Measurements from ENCODE around the gene CHCHD3. TPM values are rescaled to one million over a fixed set of nuclear protein-coding genes. Genes with fewer than 3 reads are reported as not detected.

The CHCHD3 gene
- total RNA-seq, 1 donor from 2014 or later, result 90.8 TPM

DNA sequence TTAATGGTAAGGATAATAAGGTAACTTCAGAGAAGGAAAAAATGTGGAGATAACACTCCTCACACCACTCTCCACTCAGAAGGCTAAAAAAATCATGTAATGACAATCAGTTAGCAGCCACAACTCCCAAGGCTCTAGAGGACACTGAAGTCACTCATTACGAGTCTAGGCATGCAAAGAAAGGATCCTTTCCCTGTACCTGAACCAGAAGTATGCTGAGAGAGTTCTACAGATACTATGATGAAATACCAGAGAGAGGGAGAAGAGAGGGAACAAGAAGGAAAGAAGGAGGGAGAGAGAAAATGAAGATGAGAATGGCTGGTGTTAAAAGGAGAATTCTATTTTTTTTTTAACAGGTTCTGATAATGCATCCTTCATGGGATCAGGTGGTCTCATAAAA, 281.4 kb downstream of the CHCHD3 start:
- Histone ChIP-seq H3K9ac (ENCODE audit: low read depth in 1 of 3, low read length in 3 of 3) (no peak overlapping the region), H3K27ac (ENCODE audit: low read depth, low read length) (no peak overlapping the region), H3K27me3 (ENCODE audit: control insufficient read depth in 3 of 3, insufficient read depth in 3 of 3, low read length in 3 of 3) (no peaks in the 10 kb centered on the region), H3K36me3 (ENCODE audit: control insufficient read depth in 3 of 3, insufficient read depth in 3 of 3, low read length in 3 of 3) (peaks cover 0 to 6% (median 0%) of the 10 kb centered on the region in 3 donors), H3K4me3 (ENCODE audit: low read length in 3 of 3) (no peak overlapping the region), H3K4me1 (ENCODE audit: control insufficient read depth in 3 of 3, insufficient read depth in 3 of 3, low read length in 3 of 3) (peaks cover 0 to 5% (median 0%) of the 10 kb centered on the region in 3 donors), H3K9me3 (ENCODE audit: control insufficient read depth in 3 of 3, low read length in 3 of 3) (no peaks in the 10 kb centered on the region)

DNA sequence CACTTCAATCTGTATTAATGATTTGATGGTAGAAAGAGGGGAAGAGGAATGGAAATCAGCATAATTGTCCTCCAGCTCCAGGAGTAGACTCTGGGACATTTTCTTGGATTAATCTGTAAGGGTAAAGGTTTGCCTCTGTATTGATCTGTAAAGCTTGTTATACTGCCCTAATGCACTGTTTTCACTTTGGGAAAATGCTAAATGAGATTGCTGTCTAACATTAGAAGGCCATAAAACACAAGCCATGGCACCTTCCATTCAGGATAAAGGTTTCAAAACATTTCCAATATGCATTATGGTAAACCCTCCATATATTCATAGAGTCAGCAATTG, 282.8 kb downstream of the CHCHD3 start:
- Histone ChIP-seq H3K4me1 (ENCODE audit: control insufficient read depth in 3 of 3, insufficient read depth in 3 of 3, low read length in 3 of 3) (peaks cover 0 to 5% (median 0%) of the 10 kb centered on the region in 3 donors), H3K4me3 (ENCODE audit: low read length in 3 of 3) (no peak overlapping the region), H3K9ac (ENCODE audit: low read depth in 1 of 3, low read length in 3 of 3) (no peak overlapping the region), H3K27me3 (ENCODE audit: control insufficient read depth in 3 of 3, insufficient read depth in 3 of 3, low read length in 3 of 3) (no peaks in the 10 kb centered on the region), H3K27ac (ENCODE audit: low read depth, low read length) (no peak overlapping the region), H3K9me3 (ENCODE audit: control insufficient read depth in 3 of 3, low read length in 3 of 3) (no peaks in the 10 kb centered on the region), H3K36me3 (ENCODE audit: control insufficient read depth in 3 of 3, insufficient read depth in 3 of 3, low read length in 3 of 3) (peaks cover 0 to 6% (median 0%) of the 10 kb centered on the region in 3 donors)

GRCh38 chr7:132797152-132797551, 284.7 kb downstream of the CHCHD3 start:
- Histone ChIP-seq H3K9ac (ENCODE audit: low read depth in 1 of 3, low read length in 3 of 3) (no peak overlapping the region), H3K4me3 (ENCODE audit: low read length in 3 of 3) (no peak overlapping the region), H3K4me1 (ENCODE audit: control insufficient read depth in 3 of 3, insufficient read depth in 3 of 3, low read length in 3 of 3) (peaks cover 0 to 5% (median 0%) of the 10 kb centered on the region in 3 donors), H3K27me3 (ENCODE audit: control insufficient read depth in 3 of 3, insufficient read depth in 3 of 3, low read length in 3 of 3) (no peaks in the 10 kb centered on the region), H3K9me3 (ENCODE audit: control insufficient read depth in 3 of 3, low read length in 3 of 3) (no peaks in the 10 kb centered on the region), H3K27ac (ENCODE audit: low read depth, low read length) (no peak overlapping the region), H3K36me3 (ENCODE audit: control insufficient read depth in 3 of 3, insufficient read depth in 3 of 3, low read length in 3 of 3) (peaks cover 0 to 6% (median 0%) of the 10 kb centered on the region in 3 donors)

DNA sequence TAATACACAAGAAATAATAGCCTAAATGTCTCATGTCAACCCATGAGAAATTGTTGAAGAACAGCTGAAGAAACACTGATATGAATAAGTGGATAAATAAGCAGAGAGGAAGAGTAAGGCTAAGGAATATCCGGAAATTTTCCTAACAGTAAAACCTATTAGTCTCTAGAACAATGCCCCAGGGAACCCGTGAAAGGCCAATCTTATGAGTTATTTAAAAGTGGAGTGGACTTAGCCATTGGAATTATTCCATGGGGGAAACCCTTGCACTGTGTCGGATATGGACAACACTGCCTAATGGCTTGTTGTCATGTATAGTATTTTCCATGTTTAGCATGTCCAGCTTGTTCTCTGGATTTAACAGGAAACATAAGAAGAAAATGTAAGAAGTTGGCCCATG, 288.4 kb downstream of the CHCHD3 start:
- no peaks in the 10 kb centered on the region for H3K27me3 ChIP-seq (ENCODE audit: control insufficient read depth in 3 of 3, insufficient read depth in 3 of 3, low read length in 3 of 3)
- no peak overlapping the region for H3K4me3 ChIP-seq (ENCODE audit: low read length in 3 of 3)
- peaks cover 0 to 6% (median 0%) of the 10 kb centered on the region in 3 donors for H3K36me3 ChIP-seq (ENCODE audit: control insufficient read depth in 3 of 3, insufficient read depth in 3 of 3, low read length in 3 of 3)
- H3K27ac ChIP-seq (ENCODE audit: low read depth, low read length), result no peak overlapping the region
- no peak overlapping the region for H3K9ac ChIP-seq (ENCODE audit: low read depth in 1 of 3, low read length in 3 of 3)
- peaks cover 0 to 3% (median 0%) of the 10 kb centered on the region in 3 donors for H3K4me1 ChIP-seq (ENCODE audit: control insufficient read depth in 3 of 3, insufficient read depth in 3 of 3, low read length in 3 of 3)
- H3K9me3 ChIP-seq (ENCODE audit: control insufficient read depth in 3 of 3, low read length in 3 of 3), result no peaks in the 10 kb centered on the region

DNA sequence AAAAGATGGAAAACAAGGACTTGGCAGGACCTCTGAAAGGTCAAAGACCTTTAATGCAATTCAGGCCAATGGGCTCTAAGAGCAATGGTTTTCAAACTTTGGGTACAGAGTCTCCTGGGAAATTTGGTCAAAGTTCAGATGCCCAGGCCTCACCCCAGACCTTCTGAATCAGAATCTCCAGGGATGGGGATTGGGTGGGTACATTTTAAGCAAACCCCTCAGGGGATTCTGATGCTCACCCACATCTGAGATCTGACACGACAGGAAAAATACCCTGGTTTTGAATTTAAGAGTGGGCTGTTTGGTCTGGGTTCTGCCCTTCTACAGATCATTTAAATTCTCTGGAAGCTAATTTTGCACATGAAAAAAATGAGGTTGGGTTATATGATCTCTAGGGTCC, 290.9 kb downstream of the CHCHD3 start:
- H3K4me3 ChIP-seq (ENCODE audit: low read length in 3 of 3), result no peak overlapping the region
- no peaks in the 10 kb centered on the region for H3K27me3 ChIP-seq (ENCODE audit: control insufficient read depth in 3 of 3, insufficient read depth in 3 of 3, low read length in 3 of 3)
- H3K9ac ChIP-seq (ENCODE audit: low read depth in 1 of 3, low read length in 3 of 3), result no peak overlapping the region
- H3K27ac ChIP-seq (ENCODE audit: low read depth, low read length), result no peak overlapping the region
- H3K9me3 ChIP-seq (ENCODE audit: control insufficient read depth in 3 of 3, low read length in 3 of 3), result no peaks in the 10 kb centered on the region
- H3K4me1 ChIP-seq (ENCODE audit: control insufficient read depth in 3 of 3, insufficient read depth in 3 of 3, low read length in 3 of 3), result no peaks in the 10 kb centered on the region
- H3K36me3 ChIP-seq (ENCODE audit: control insufficient read depth in 3 of 3, insufficient read depth in 3 of 3, low read length in 3 of 3), result peaks cover 0 to 3% (median 3%) of the 10 kb centered on the region in 3 donors

DNA sequence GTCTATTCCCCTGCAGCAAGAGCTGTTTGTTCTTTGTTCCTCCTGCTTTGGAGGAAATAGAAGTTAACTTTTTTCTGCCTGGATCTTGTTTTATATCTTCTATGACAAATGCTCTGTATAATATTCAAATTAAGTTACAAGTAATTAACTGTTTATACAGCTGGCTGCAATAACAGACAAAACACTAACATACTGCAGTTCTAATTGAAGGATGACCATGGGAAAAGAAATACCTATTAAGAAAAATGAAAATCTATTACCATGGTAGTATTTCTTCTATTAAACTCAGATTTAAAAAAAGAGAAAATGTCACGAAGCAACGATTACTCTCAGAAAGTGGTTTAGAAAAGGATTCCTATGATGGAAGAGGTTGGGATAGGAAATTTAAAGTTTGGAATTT, 291.8 kb downstream of the CHCHD3 start:
- Histone ChIP-seq H3K9ac (ENCODE audit: low read depth in 1 of 3, low read length in 3 of 3) (no peak overlapping the region), H3K27ac (ENCODE audit: low read depth, low read length) (no peak overlapping the region), H3K27me3 (ENCODE audit: control insufficient read depth in 3 of 3, insufficient read depth in 3 of 3, low read length in 3 of 3) (no peaks in the 10 kb centered on the region), H3K4me1 (ENCODE audit: control insufficient read depth in 3 of 3, insufficient read depth in 3 of 3, low read length in 3 of 3) (no peaks in the 10 kb centered on the region), H3K36me3 (ENCODE audit: control insufficient read depth in 3 of 3, insufficient read depth in 3 of 3, low read length in 3 of 3) (peaks cover 0 to 3% (median 0%) of the 10 kb centered on the region in 3 donors), H3K4me3 (ENCODE audit: low read length in 3 of 3) (no peak overlapping the region), H3K9me3 (ENCODE audit: control insufficient read depth in 3 of 3, low read length in 3 of 3) (no peaks in the 10 kb centered on the region)

- Histone ChIP-seq H3K27me3 (ENCODE audit: control insufficient read depth in 3 of 3, insufficient read depth in 3 of 3, low read length in 3 of 3) (no peaks in the 10 kb centered on the region), H3K4me1 (ENCODE audit: control insufficient read depth in 3 of 3, insufficient read depth in 3 of 3, low read length in 3 of 3) (no peaks in the 10 kb centered on the region), H3K36me3 (ENCODE audit: control insufficient read depth in 3 of 3, insufficient read depth in 3 of 3, low read length in 3 of 3) (peaks cover 0 to 3% (median 0%) of the 10 kb centered on the region in 3 donors), H3K9me3 (ENCODE audit: control insufficient read depth in 3 of 3, low read length in 3 of 3) (no peaks in the 10 kb centered on the region), H3K27ac (ENCODE audit: low read depth, low read length) (no peak overlapping the region), H3K4me3 (ENCODE audit: low read length in 3 of 3) (no peak overlapping the region), H3K9ac (ENCODE audit: low read depth in 1 of 3, low read length in 3 of 3) (no peak overlapping the region)
These were observed 292.6 kb downstream of the CHCHD3 start for GRCh38 chr7:132789281-132789680.

- Histone ChIP-seq H3K4me1 (ENCODE audit: control insufficient read depth in 3 of 3, insufficient read depth in 3 of 3, low read length in 3 of 3) (no peaks in the 10 kb centered on the region), H3K9ac (ENCODE audit: low read depth in 1 of 3, low read length in 3 of 3) (no peak overlapping the region), H3K9me3 (ENCODE audit: control insufficient read depth in 3 of 3, low read length in 3 of 3) (no peaks in the 10 kb centered on the region), H3K4me3 (ENCODE audit: low read length in 3 of 3) (no peak overlapping the region), H3K27ac (ENCODE audit: low read depth, low read length) (no peak overlapping the region), H3K27me3 (ENCODE audit: control insufficient read depth in 3 of 3, insufficient read depth in 3 of 3, low read length in 3 of 3) (no peaks in the 10 kb centered on the region), H3K36me3 (ENCODE audit: control insufficient read depth in 3 of 3, insufficient read depth in 3 of 3, low read length in 3 of 3) (peaks cover 0 to 3% (median 0%) of the 10 kb centered on the region in 3 donors)
These were observed 296.0 kb downstream of the CHCHD3 start for GRCh38 chr7:132785870-132786269.

- Histone ChIP-seq H3K4me3 (ENCODE audit: low read length in 3 of 3) (no peak overlapping the region), H3K36me3 (ENCODE audit: control insufficient read depth in 3 of 3, insufficient read depth in 3 of 3, low read length in 3 of 3) (peaks cover 0 to 3% (median 0%) of the 10 kb centered on the region in 3 donors), H3K9ac (ENCODE audit: low read depth in 1 of 3, low read length in 3 of 3) (no peak overlapping the region), H3K9me3 (ENCODE audit: control insufficient read depth in 3 of 3, low read length in 3 of 3) (no peaks in the 10 kb centered on the region), H3K27me3 (ENCODE audit: control insufficient read depth in 3 of 3, insufficient read depth in 3 of 3, low read length in 3 of 3) (no peaks in the 10 kb centered on the region), H3K4me1 (ENCODE audit: control insufficient read depth in 3 of 3, insufficient read depth in 3 of 3, low read length in 3 of 3) (no peaks in the 10 kb centered on the region), H3K27ac (ENCODE audit: low read depth, low read length) (no peak overlapping the region)
These were observed 297.5 kb downstream of the CHCHD3 start for GRCh38 chr7:132784406-132784805.

- Histone ChIP-seq H3K9me3 (ENCODE audit: control insufficient read depth in 3 of 3, low read length in 3 of 3) (no peaks in the 10 kb centered on the region), H3K4me1 (ENCODE audit: control insufficient read depth in 3 of 3, insufficient read depth in 3 of 3, low read length in 3 of 3) (no peaks in the 10 kb centered on the region), H3K36me3 (ENCODE audit: control insufficient read depth in 3 of 3, insufficient read depth in 3 of 3, low read length in 3 of 3) (peaks cover 0 to 3% (median 0%) of the 10 kb centered on the region in 3 donors), H3K9ac (ENCODE audit: low read depth in 1 of 3, low read length in 3 of 3) (no peak overlapping the region), H3K27me3 (ENCODE audit: control insufficient read depth in 3 of 3, insufficient read depth in 3 of 3, low read length in 3 of 3) (no peaks in the 10 kb centered on the region), H3K4me3 (ENCODE audit: low read length in 3 of 3) (no peak overlapping the region), H3K27ac (ENCODE audit: low read depth, low read length) (no peak overlapping the region)
These were observed 298.1 kb downstream of the CHCHD3 start for GRCh38 chr7:132783824-132784223.
